AG09309 (cell line): Measurements from ENCODE around the gene MLN.

ENCODE experiments used
- DNase-seq: peaks from one replicate; pipeline ENCODE4 v3.0.0-alpha.2; 2010; ENCODE audit warnings: low read depth
- H3K4me3 ChIP-seq: 2 replicates; pipeline ENCODE4 v1.5.1; 2011; ENCODE audit warnings: mild to moderate bottlenecking, low read depth, low read length, moderate library complexity; ENCODE audit not compliant: control insufficient read depth
- TF ChIP-seq, protein P1 (sequence below): IDR thresholded peaks from 2 replicates; pipeline ENCODE4 v1.5.1; 2011; ENCODE audit warnings: mild to moderate bottlenecking, low read depth, low read length, inconsistent platforms; ENCODE audit not compliant: insufficient read depth, control insufficient read depth; ENCODE audit errors: missing control alignments

MLN gene

DNA sequence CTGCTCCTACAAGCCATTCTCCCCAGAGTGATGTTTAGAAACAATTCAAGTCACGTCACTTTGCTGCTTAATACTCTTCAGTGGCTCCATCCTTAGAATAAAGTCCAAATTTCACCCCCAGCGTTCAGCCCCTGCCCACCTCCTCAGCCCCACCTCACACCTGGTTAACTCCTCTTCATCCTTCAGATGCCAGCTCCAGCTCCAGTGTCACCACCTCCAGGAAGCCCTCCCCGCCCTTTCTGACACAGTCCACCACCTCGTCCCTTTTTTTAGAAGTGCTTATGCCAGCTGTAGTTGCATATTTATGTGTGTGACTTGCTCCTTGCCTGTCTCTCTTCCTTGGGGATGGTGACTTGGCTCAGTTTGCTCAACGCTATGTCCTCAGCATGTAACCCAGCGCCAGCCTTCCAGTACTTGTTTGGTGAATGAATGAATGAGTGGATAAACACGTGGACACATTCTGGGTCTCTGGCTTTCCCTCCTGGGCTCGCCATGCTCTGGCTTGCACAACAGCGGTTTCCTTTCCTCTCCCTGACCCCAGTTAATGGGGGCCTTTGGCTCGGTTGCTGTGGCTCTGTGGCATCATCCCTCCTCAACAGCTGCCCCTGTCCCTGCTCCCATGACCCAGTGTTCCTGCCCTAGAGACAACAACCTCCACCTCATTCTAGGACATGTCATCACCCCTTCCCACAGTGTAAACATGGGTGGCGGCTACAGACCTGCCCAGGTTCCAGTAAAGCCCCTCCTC lies 53.4 kb downstream of the MLN start:
- H3K4me3 ChIP-seq, result no peak overlapping the region
- no peak for DNase-seq
- TF ChIP-seq, protein P1, sequence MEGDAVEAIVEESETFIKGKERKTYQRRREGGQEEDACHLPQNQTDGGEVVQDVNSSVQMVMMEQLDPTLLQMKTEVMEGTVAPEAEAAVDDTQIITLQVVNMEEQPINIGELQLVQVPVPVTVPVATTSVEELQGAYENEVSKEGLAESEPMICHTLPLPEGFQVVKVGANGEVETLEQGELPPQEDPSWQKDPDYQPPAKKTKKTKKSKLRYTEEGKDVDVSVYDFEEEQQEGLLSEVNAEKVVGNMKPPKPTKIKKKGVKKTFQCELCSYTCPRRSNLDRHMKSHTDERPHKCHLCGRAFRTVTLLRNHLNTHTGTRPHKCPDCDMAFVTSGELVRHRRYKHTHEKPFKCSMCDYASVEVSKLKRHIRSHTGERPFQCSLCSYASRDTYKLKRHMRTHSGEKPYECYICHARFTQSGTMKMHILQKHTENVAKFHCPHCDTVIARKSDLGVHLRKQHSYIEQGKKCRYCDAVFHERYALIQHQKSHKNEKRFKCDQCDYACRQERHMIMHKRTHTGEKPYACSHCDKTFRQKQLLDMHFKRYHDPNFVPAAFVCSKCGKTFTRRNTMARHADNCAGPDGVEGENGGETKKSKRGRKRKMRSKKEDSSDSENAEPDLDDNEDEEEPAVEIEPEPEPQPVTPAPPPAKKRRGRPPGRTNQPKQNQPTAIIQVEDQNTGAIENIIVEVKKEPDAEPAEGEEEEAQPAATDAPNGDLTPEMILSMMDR, result no peak

DNA sequence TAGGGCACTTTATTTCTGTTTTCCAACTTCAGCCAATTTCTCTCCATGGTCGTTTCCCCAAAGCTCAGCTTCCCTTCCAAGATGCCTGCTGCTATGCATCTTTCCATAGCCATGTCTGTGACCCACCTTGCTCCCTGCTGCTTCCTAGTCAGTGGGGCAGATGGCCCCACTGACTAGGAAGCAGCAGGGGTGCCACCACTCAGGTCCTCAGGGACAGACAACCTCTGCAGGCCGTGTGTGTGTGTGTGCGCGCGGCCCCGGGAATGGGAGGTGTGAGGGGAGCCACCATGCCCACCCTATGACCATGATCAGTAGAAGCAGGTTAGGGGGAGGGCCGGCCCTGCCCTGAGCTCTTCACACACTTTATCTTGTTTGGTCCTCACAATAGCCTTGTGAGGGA lies 54.4 kb downstream of the MLN start:
- TF ChIP-seq, protein P1, result no peak
- no peak for DNase-seq
- H3K4me3 ChIP-seq, result no peak overlapping the region

DNA sequence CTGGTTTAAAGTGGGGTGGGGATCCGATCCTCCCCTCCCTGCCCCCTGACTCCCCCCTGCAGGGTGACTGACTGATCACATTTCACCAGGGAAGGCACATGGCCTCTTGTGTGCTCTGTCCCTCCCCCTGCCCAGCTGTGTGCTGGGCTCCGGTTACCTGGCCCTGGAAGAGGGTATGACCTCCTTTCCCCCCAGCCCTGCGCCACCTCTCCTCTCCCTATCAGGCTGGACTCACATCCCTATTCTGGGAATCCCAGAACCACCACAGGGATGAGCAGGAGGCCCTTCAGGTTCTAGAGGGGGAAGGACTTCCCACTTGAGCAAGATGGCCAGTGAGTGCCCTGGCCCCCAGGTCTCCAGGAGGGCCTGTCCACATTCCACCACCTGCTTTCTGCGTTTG lies 55.0 kb downstream of the MLN start:
- H3K4me3 ChIP-seq, result no peak overlapping the region
- DNase-seq, result no peak
- TF ChIP-seq, protein P1, result no peak

DNA sequence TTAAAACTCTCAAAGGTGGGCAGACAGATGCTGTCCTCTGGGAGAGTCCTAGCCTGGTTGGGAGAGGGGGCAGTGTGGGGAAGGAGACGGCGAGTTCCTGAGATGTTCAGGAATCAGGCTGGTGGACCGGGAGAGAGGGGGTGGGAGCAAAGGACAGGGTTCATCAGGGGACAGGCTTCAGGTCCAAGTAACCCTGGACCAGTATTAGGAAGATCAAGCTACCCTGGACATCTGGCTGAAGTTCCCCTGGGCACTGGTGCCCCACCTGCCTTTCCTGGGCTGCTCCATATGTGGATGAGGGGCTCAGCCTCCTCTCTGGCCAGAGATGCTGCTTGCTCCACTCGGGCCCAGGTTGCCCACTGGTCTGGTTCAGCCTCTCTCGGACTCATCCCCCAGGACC lies 56.0 kb downstream of the MLN start:
- no peak for DNase-seq
- H3K4me3 ChIP-seq, result no peak overlapping the region
- TF ChIP-seq, protein P1, result no peak

DNA sequence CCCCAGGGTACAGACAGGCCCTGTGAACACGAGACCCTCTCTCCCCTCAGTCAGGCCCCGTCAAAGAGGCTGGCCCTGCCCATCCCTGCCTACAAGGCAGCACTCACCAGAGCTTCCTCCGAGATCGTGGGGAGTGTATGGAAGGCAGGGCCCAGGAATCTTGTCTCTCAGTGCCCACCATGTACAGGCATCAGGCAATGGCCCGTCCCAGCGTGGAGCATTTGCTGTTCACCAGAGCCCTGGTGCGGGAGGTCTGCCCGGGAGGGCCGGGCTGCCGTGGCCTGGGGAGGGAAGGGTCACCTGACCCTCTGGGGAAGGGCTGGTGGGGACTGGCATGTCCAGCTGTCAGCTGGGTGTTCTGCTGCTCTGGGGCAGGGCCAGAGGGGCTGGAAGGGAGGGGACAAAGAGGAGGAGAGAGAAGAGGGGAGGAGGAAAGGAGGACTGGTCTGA lies 57.1 kb downstream of the MLN start, which contains the start of gene IP6K3:
Gene IP6K3 (minus strand): TSS at position 255 of the 450 bp plus-strand sequence. CDS start 11,429 bp downstream, outside the sequence.
- no peak within 1 kb of the TSS for H3K4me3 ChIP-seq
- TF ChIP-seq, protein P1, result no peak
- no peak for DNase-seq

DNA sequence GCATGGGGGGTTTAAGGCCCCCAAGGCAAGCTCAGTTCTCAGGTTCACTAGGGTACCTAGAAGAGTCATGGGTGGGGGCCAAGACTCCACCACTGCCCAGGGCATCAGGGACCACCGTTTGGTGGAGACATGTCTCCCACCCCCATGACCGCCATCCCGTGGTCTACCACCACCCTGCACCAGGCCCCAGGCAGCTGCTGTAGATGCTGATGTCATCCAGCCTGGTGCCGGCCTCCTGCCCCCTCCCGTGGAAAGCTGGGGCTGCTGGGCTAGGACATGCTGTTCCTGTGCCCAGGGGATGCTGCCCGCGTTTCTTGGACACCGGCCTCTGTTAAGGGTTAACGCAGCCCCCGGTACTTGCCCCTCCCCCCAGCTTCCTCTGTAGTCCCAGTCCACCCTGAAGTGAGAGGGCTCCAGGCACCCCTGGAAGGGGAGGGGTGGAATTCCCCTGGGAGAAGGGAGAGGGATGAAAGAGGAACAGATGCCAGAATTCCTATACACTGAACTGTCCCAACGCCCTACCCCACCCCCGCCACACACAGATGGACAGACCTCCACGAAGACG lies 57.7 kb downstream of the MLN start:
- TF ChIP-seq, protein P1, result peak; percentile 2
- no peak overlapping the region for H3K4me3 ChIP-seq
- DNase-seq, result no peak
